SU-DHL-6 (cell line): Measurements from ENCODE around the gene COX19.

Source experiments
- CTCF ChIP-seq: fragments of 200-600 bp; sonication (generic); IDR thresholded peaks from one replicate; pipeline ENCODE4 v1.5.1; 2017; ENCODE audit warnings: antibody characterized with exemption, mild to moderate bottlenecking, low read length, moderate library complexity; ENCODE audit not compliant: insufficient read depth, poor library complexity, severe bottlenecking
- EZH2phosphoT487 ChIP-seq: fragments of 200-600 bp; sonication (generic), shearing (Covaris generic); conservative IDR thresholded peaks from 2 replicates; pipeline ENCODE4 v1.6.1; 2018; ENCODE audit warnings: mild to moderate bottlenecking, antibody characterized with exemption, low read length, moderate library complexity, mixed read lengths

- TF ChIP-seq CTCF, result no peak
- TF ChIP-seq EZH2phosphoT487, result no peak
Observed at GRCh38 chr7:962401-963081, 12.8 kb downstream of the COX19 start.
